Activated T-cell treated with anti-CD3 and anti-CD28 coated beads, Interleukin-2, amount 50 U/mL, for 4 hours (primary cell): ENCODE data around the gene LRRC8E. TPM values are rescaled to one million over a fixed set of nuclear protein-coding genes. Genes with fewer than 3 reads are reported as not detected.
A peak's percentile ranks its signal among the peaks of the same experiment; 100 is the strongest.
"Not testable (repeated sequence)": the region's sequence is repeated elsewhere in the genome, so short reads cannot be mapped to it uniquely, and the experiment has no call there.

Experiments
- ATAC-seq, 2 donors: fragments of 200-7000 bp; cut with Tn5 transposase; one replicate each; pipeline ENCODE4 v1.10.0; 2021
- DNase-seq: peaks from one replicate; pipeline ENCODE4 v3.0.0-alpha.2; 2020
- H3K27me3 Mint-ChIP-seq: one replicate; pipeline ENCODE4 v1.8.0; 2021; ENCODE audit warnings: low read depth, mixed read lengths
- H3K36me3 Mint-ChIP-seq: one replicate; pipeline ENCODE4 v1.8.0; 2022; ENCODE audit warnings: mixed read lengths; ENCODE audit not compliant: insufficient read depth
- H3K4me1 Mint-ChIP-seq: one replicate; pipeline ENCODE4 v1.8.0; 2021; ENCODE audit warnings: low read depth, mixed read lengths
- H3K4me3 Mint-ChIP-seq: one replicate; pipeline ENCODE4 v1.8.0; 2021; ENCODE audit warnings: mild to moderate bottlenecking, moderate library complexity, mixed read lengths
- H3K9me3 Mint-ChIP-seq: one replicate; pipeline ENCODE4 v1.8.0; 2021; ENCODE audit warnings: mixed read lengths
- total RNA-seq, 3 donors: library from RNA; stranded (reverse); gene quantifications; one replicate each; pipeline ENCODE4 v1.2.1, GENCODE V29; 2021

The LRRC8E gene
- total RNA-seq, 3 donors from 2014 or later: 0.05 TPM; not detected in 2

GRCh38 chr19:7850000-7850813 is 38.1 kb upstream of the LRRC8E start:
- Mint-ChIP-seq H3K4me1 (peaks cover 3% of the 10 kb centered on the region), H3K9me3 (no peaks in the 10 kb centered on the region), H3K4me3 (no peak overlapping the region), H3K27me3 (no peaks in the 10 kb centered on the region), H3K36me3 (no peaks in the 10 kb centered on the region)
- no peak for DNase-seq
- no peak for ATAC-seq

DNA sequence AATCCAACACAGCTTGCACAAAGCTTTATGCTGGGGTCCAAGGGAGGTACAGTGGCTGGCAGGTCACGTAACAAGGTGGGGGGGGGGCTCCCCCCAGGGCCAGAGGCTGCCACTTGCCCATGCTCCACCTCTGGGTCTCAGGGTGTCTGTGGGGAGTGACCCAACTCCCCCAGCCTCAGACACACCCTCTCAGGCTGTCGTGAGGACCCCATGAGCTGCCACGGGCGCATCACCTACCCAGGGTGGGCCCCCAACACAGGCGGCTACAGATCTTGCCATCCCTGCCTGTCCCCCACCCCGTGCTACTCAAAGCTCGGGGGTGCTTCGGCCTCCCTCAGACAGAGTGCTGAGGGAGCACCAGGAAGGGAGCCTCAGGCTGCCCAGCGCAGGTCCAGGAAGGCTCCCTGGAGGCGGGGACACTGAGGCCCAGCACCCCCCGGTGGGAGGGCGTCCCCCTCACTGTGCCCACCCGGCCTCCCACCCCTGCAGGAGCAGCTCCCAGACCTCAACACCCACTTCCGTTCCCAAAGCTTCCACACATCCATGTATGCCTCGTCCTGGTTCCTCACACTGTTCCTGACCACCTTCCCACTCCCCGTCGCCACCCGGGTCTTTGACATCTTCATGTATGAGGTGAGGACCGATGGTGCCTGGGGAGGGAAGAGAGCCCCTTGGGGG is 37.2 kb upstream of the LRRC8E start:
- no peak for DNase-seq
- ATAC-seq: no peak
- Mint-ChIP-seq H3K36me3 (no peaks in the 10 kb centered on the region), H3K9me3 (no peaks in the 10 kb centered on the region), H3K4me1 (peaks cover 3% of the 10 kb centered on the region), H3K4me3 (no peak overlapping the region), H3K27me3 (no peaks in the 10 kb centered on the region)

DNA sequence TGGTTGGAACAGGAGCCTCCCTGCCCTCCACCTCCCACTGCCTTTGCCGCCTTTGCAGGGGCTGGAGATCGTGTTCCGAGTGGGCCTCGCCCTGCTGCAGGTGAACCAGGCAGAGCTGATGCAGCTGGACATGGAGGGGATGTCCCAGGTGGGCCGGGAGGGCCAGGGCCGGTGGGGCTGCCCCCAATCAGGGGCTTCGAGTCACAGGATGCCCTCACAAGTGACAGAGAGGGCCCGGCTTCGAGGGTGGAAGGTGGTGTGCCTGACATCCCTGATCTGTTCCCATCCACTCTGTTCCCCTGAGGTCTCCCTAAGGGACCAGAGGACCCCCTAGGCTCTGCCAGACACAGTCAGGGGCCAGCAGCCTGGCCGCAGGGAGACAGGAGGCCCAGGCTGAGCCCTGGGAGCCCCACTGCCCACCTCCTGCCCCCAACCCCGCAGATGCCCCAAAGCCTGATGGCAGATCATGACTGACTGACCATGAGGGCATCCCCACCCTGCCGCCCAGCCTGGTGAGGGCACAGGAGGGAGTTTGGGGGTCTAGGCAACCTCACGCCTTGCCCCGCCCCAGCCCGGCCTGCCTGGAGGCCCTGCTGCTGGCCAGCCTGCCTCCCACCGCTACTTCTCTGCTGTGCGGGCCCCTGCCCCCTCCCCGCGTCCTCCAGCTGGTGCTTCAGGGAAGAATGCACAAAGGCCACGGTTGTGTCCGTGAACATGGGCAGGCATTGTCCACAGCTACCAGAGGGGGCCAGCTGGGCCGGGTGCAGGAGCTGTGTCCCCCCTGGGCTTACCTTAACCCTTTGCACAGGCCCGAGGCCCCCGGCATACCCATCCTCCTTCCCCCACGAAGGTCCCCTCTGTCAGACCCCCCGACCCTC is 36.4 kb upstream of the LRRC8E start:
- Mint-ChIP-seq H3K9me3 (no peaks in the 10 kb centered on the region), H3K4me3 (no peak overlapping the region), H3K4me1 (peaks cover 3% of the 10 kb centered on the region), H3K27me3 (no peaks in the 10 kb centered on the region), H3K36me3 (no peaks in the 10 kb centered on the region)
- no peak for ATAC-seq
- DNase-seq: no peak

- peak; percentile 59 for DNase-seq
- ATAC-seq: peak; percentile 89 to 92
- Mint-ChIP-seq H3K9me3 (no peaks in the 10 kb centered on the region), H3K27me3 (no peaks in the 10 kb centered on the region), H3K36me3 (no peaks in the 10 kb centered on the region), H3K4me1 (peaks cover 3% of the 10 kb centered on the region), H3K4me3 (no peak overlapping the region)
These were observed 35.2 kb upstream of the LRRC8E start for GRCh38 chr19:7852851-7853769.

DNA sequence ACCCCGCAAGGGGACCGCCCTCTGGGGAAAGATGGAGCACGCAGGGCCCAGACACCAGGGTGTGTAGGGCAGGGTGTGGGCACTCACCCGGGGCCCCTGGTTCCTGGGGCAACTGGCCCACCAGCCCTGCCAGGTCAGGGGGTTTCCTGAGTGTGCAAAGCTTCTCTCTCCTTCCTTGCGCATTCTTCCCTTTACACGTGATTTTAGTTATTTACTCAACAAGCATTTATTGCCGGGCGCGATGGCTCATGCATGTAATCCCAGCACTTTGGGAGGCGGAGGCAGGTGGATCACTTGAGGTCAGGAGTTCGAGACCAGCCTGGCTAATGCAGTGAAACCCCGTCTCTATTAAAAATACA is 34.6 kb upstream of the LRRC8E start:
- no peaks in the 10 kb centered on the region for H3K36me3 Mint-ChIP-seq
- H3K4me1 Mint-ChIP-seq: peaks cover 3% of the 10 kb centered on the region
- no peaks in the 10 kb centered on the region for H3K9me3 Mint-ChIP-seq
- no peak overlapping the region for H3K4me3 Mint-ChIP-seq
- ATAC-seq (no peak), DNase-seq (no peak)
- peaks cover 2% of the 10 kb centered on the region for H3K27me3 Mint-ChIP-seq

- Mint-ChIP-seq H3K4me3 (no peak overlapping the region), H3K4me1 (peaks cover 3% of the 10 kb centered on the region), H3K27me3 (peaks cover 2% of the 10 kb centered on the region), H3K36me3 (no peaks in the 10 kb centered on the region), H3K9me3 (no peaks in the 10 kb centered on the region)
- ATAC-seq (no peak), DNase-seq (no peak)
These were observed 32.7 kb upstream of the LRRC8E start for GRCh38 chr19:7855426-7856108.

GRCh38 chr19:7856109-7856591 is 32.2 kb upstream of the LRRC8E start:
- peaks cover 6% of the 10 kb centered on the region for H3K4me1 Mint-ChIP-seq
- peaks cover 5% of the 10 kb centered on the region for H3K27me3 Mint-ChIP-seq
- H3K9me3 Mint-ChIP-seq: no peaks in the 10 kb centered on the region

DNA sequence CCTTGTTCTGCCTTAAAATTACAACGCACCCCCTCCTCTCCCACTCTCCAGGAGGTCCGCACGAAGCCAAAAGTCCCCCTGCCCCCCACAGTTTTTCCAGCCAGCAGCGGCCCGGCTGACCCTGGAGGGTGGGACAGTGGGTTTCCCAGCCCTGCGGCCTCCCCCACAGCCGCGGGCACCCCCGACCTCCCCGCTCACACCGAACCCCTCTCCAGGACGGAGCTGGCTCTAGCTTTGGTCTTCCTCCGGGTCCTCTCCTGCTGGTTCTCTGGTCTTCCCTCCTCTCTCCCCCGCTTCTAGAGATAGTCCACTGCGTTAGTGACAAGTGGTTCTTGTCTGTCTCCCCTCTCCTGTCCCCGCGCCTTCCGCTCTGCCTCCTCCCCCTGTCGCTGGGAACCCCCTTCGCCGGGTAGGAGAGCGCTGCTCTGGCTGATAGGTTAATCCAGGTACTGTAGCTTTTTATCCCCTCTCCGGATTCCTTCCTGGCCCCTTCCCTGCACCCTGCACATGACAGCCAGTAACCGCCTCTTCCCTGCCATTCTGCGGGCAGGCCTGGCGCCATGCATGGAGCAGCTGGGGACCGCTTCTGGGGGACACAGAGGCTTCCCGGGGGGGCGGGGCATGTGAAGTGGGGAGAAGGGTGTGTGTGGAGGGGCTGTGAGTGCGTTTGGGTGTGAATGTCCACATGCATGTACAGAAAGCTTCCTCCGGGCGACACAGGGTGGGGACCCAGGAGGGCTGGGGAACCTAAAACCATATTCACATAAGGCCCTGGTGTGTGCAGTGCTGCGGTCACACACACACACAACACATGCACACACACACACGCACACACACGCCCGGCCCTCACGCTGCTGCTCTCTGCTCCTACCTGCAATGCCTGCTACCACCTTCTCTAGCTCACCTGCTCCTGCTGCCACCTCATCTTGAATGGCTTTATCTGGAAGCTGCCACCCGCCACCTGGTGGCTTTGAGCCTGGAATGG is 31.3 kb upstream of the LRRC8E start:
- Mint-ChIP-seq H3K4me1 (peaks cover 12% of the 10 kb centered on the region), H3K36me3 (no peaks in the 10 kb centered on the region), H3K4me3 (no peak overlapping the region), H3K27me3 (peaks cover 8% of the 10 kb centered on the region), H3K9me3 (no peaks in the 10 kb centered on the region)
- ATAC-seq: no peak
- no peak for DNase-seq

More at GRCh38 chr19:7856109-7856591, 32.2 kb upstream of the LRRC8E start:
- no peak for ATAC-seq
- no peak for DNase-seq
- no peaks in the 10 kb centered on the region for H3K36me3 Mint-ChIP-seq
- H3K4me3 Mint-ChIP-seq: no peak overlapping the region

DNA sequence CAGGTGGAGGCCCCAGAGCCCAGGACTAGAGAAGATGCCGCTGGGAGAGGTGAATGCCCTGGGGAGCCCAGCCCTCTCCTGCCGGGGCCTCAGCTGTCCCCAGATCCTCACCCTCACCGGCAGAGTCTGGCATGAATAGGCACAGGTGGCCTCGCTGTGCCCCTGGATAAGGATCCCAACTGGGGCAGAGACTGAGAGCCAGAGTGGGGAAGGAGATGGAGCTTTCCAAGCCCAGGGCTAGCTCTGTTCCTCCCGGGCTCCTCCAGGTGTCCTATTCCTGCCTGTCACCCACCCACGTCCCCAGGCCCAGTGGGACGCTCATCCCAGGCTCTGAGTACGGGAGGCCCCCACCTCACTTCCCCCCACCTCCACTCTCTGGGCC is 30.6 kb upstream of the LRRC8E start:
- Mint-ChIP-seq H3K9me3 (no peaks in the 10 kb centered on the region), H3K27me3 (peaks cover 8% of the 10 kb centered on the region), H3K4me3 (no peak overlapping the region), H3K36me3 (no peaks in the 10 kb centered on the region), H3K4me1 (peaks cover 12% of the 10 kb centered on the region)
- ATAC-seq: no peak
- DNase-seq: no peak

- DNase-seq (no peak), ATAC-seq (no peak)
- H3K4me3 Mint-ChIP-seq: no peak overlapping the region
- H3K27me3 Mint-ChIP-seq: peaks cover 8% of the 10 kb centered on the region
- peaks cover 9% of the 10 kb centered on the region for H3K4me1 Mint-ChIP-seq
- no peaks in the 10 kb centered on the region for H3K9me3 Mint-ChIP-seq
- H3K36me3 Mint-ChIP-seq: no peaks in the 10 kb centered on the region
These were observed 30.1 kb upstream of the LRRC8E start for GRCh38 chr19:7858109-7858770.

DNA sequence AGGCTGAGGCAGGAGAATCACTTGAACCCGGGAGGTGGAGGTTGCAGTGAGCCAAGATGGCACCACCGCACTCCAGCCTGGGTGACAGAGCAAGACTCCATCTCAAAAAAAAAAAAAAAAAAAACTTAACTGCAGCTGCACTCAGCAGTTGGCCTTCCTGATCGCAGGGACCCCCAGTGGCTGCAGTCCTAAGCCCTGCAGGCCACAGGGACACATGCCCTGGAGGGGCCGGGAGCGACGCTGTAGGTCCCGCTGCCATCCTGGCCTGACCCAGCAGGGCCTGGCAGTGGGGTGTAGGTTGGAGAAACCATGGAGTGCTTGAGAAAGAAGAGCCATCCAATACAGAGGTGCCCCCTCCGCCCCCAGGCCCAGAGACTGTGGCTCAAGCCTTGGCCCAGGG is 29.2 kb upstream of the LRRC8E start:
- not testable (repeated sequence) for H3K4me1 Mint-ChIP-seq, H3K9me3 Mint-ChIP-seq, DNase-seq, ATAC-seq, H3K36me3 Mint-ChIP-seq, H3K27me3 Mint-ChIP-seq, H3K4me3 Mint-ChIP-seq
